GM10847 (cell line): Measurements from ENCODE around the gene STMN3.

Source experiments
- POLR2A ChIP-seq: IDR thresholded peaks from 2 replicates; pipeline ENCODE4 v1.6.1; 2011; ENCODE audit not compliant: insufficient read length; ENCODE audit errors: extremely low read depth

Gene STMN3

GRCh38 chr20:63653041-63653973 lies at the start of gene STMN3:
Gene STMN3 (minus strand): TSS chr20:63653424. CDS start chr20:63653345, 79 bp downstream.
- TF ChIP-seq POLR2A: no peak

- TF ChIP-seq POLR2A: no peak
Observed at GRCh38 chr20:63702036-63702665, 48.9 kb upstream of the STMN3 start.

- TF ChIP-seq POLR2A: no peak
Observed at GRCh38 chr20:63701329-63702035, 48.3 kb upstream of the STMN3 start.

- no peak for TF ChIP-seq POLR2A
Observed at GRCh38 chr20:63701051-63701328, 47.8 kb upstream of the STMN3 start.

- TF ChIP-seq POLR2A: no peak
Observed at GRCh38 chr20:63700199-63701050, 47.2 kb upstream of the STMN3 start.

GRCh38 chr20:63699466-63700198 lies 46.4 kb upstream of the STMN3 start:
- TF ChIP-seq POLR2A: no peak

GRCh38 chr20:63698739-63699465 lies 45.7 kb upstream of the STMN3 start:
- no peak for TF ChIP-seq POLR2A

GRCh38 chr20:63697868-63698545 lies 44.8 kb upstream of the STMN3 start:
- no peak for TF ChIP-seq POLR2A

- TF ChIP-seq POLR2A: no peak
Observed at GRCh38 chr20:63697357-63697867, 44.2 kb upstream of the STMN3 start.

GRCh38 chr20:63696628-63697356 lies 43.6 kb upstream of the STMN3 start, which contains the start of gene TNFRSF6B:
Gene TNFRSF6B (plus strand): TSS chr20:63696652. CDS start chr20:63696768, 116 bp downstream.
- no peak for TF ChIP-seq POLR2A

GRCh38 chr20:63696306-63696627 lies 43.0 kb upstream of the STMN3 start:
- TF ChIP-seq POLR2A: no peak
